Smooth muscle cell (in vitro differentiated cells): ENCODE data around the gene SETDB2. TPM values are rescaled to one million over a fixed set of nuclear protein-coding genes. Genes with fewer than 3 reads are reported as not detected.

Experiments
- DNase-seq: peaks from one replicate; lab custom pipeline; 2025; ENCODE audit not compliant: unreplicated experiment; lab: John Stamatoyannopoulos, UW
- H2AFZ ChIP-seq: fragments of 200-600 bp; sonication (generic); 2 replicates; pipeline ENCODE4 v1.6.0; 2016; ENCODE audit warnings: antibody characterized with exemption, low read depth, mild to moderate bottlenecking
- H3F3A ChIP-seq: fragments of 200-600 bp; sonication (generic); 2 replicates; pipeline ENCODE4 v1.6.0; 2017; ENCODE audit warnings: antibody characterized with exemption, low read depth
- H3K27ac ChIP-seq: fragments of 200-600 bp; sonication (generic); 2 replicates; pipeline ENCODE4 v1.5.1; 2016; ENCODE audit warnings: low read depth, mild to moderate bottlenecking
- H3K27me3 ChIP-seq: fragments of 200-600 bp; sonication (generic); 2 replicates; pipeline ENCODE4 v1.6.1; 2016; ENCODE audit warnings: low read depth, mild to moderate bottlenecking
- H3K36me3 ChIP-seq: fragments of 200-600 bp; sonication (generic); 2 replicates; pipeline ENCODE4 v1.5.1; 2016; ENCODE audit warnings: low read depth
- H3K4me1 ChIP-seq: fragments of 200-600 bp; sonication (generic); 2 replicates; pipeline ENCODE4 v1.5.1; 2016; ENCODE audit warnings: low read depth
- H3K4me2 ChIP-seq: fragments of 200-600 bp; sonication (generic); 2 replicates; pipeline ENCODE4 v1.6.0; 2016; ENCODE audit warnings: mild to moderate bottlenecking
- H3K4me3 ChIP-seq: fragments of 200-600 bp; sonication (generic); 2 replicates; pipeline ENCODE4 v1.5.1; 2016; ENCODE audit warnings: mild to moderate bottlenecking
- H3K79me2 ChIP-seq: fragments of 200-600 bp; sonication (generic); 2 replicates; pipeline ENCODE4 v1.6.0; 2016; ENCODE audit warnings: low read depth, mild to moderate bottlenecking
- H3K9ac ChIP-seq: fragments of 200-600 bp; sonication (generic); 2 replicates; pipeline ENCODE4 v1.6.0; 2016; ENCODE audit warnings: low read depth
- H3K9me3 ChIP-seq: fragments of 200-600 bp; sonication (generic); replicated peaks from 2 replicates; pipeline ENCODE4 v1.5.1; 2016; ENCODE audit warnings: low read depth
- H4K20me1 ChIP-seq: fragments of 200-600 bp; sonication (generic); 2 replicates; pipeline ENCODE4 v1.6.0; 2016; ENCODE audit warnings: low read depth
- WGBS: methylation state at CpG from one replicate; pipeline ENCODE4 v1.1.7; 2016; ENCODE audit warnings: low lambda C conversion rate; 5-methylcytosine and 5-hydroxymethylcytosine counted together
- polyA plus RNA-seq: library from polyadenylated mRNA; unstranded; fragments of >200 nt; fragmentation: Nextera tagmentation; extraction: Ambion mirVana; gene quantifications from 2 replicates; pipeline ENCODE4 v1.2.1, GENCODE V29; 2016
- total RNA-seq: library from RNA; depleted of rRNA; stranded (reverse); fragments of >200 nt; gene quantifications from 2 replicates; pipeline ENCODE4 v1.2.3, GENCODE V29; 2014
- TF ChIP-seq, protein P1 (sequence below): fragments of 200-600 bp; sonication (generic); IDR thresholded peaks from 2 replicates; pipeline ENCODE4 v1.5.1; 2017; ENCODE audit warnings: borderline replicate concordance, mild to moderate bottlenecking, antibody characterized with exemption; ENCODE audit not compliant: insufficient read depth, poor library complexity, severe bottlenecking

Gene SETDB2
- total and polyA plus RNA-seq, 2 experiments from 2014 or later: 3.5 to 4.9 TPM

DNA sequence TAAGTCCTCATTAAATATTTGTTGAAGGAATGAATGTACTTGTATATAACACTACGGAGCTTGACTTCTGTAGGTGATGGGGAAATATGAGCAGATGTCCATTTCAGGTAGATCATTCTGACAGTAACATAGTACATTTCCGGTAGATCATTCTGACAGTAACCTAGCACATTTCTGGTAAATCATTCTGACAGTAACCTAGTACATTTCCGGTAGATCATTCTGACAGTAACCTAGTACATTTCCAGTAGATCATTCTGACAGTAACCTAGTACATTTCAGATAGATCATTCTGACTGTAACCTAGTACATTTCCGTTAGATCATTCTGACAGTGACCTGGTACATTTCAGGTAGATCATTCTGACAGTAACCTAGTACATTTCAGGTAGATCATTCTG lies 54.1 kb downstream of the SETDB2 start:
- H3K27ac ChIP-seq: peak overlapping the region; percentile 66
- WGBS: 98% methylated on average over 4 of the region's 4 CpGs
- H4K20me1 ChIP-seq: no peaks in the 10 kb centered on the region

DNA sequence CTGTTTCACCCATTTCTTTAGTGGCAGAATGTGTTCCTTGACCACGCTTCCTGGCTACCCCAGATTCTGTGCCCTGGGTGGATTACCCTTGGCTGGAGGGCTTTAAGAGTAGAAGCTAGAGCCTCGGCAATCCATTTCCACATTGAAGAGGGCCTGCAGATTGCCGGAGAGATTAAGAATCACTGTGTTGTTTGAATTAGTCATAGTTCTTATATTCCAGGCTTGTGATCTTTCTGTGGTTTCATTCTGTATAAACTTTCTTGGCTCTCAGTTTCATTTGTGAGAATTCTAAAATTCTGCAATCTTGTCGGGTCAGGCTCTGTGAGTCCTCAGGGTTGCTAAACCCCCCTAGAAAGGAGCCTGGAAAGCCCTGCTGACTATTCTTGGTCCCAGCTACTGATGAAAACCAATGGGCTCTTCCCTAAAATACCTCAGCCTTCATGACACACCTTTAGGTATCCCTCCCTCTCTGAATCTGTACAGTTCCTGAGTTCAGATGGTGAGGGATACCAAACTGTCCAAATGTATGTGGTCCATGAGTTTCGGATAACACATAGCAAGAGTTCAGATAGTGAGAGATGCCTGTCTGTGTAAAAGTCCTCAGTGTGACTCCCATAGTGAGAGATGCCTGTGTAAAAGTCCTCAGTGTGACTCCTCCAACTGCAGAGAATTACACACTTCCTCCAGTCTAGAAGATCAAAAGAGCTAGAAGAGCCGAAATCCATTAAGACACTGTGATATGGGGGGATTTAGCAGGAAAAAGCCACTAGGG lies 56.0 kb downstream of the SETDB2 start:
- H4K20me1 ChIP-seq: no peaks in the 10 kb centered on the region
- H2AFZ ChIP-seq: no peak overlapping the region
- peak overlapping the region; percentile 77 for H3K4me2 ChIP-seq
- H3K4me3 ChIP-seq: no peak overlapping the region
- 29% methylated on average over 6 of the region's 6 CpGs for WGBS
- H3K79me2 ChIP-seq: no peaks in the 10 kb centered on the region
- H3K36me3 ChIP-seq: no peaks in the 10 kb centered on the region
- H3K27ac ChIP-seq: peak overlapping the region; percentile 66
- peaks cover 33% of the 10 kb centered on the region for H3F3A ChIP-seq
- no peaks in the 10 kb centered on the region for H3K4me1 ChIP-seq
- DNase-seq: no peak
- H3K9me3 ChIP-seq: no peaks in the 10 kb centered on the region
- H3K27me3 ChIP-seq: no peaks in the 10 kb centered on the region
- no peak overlapping the region for H3K9ac ChIP-seq
- TF ChIP-seq, protein P1, sequence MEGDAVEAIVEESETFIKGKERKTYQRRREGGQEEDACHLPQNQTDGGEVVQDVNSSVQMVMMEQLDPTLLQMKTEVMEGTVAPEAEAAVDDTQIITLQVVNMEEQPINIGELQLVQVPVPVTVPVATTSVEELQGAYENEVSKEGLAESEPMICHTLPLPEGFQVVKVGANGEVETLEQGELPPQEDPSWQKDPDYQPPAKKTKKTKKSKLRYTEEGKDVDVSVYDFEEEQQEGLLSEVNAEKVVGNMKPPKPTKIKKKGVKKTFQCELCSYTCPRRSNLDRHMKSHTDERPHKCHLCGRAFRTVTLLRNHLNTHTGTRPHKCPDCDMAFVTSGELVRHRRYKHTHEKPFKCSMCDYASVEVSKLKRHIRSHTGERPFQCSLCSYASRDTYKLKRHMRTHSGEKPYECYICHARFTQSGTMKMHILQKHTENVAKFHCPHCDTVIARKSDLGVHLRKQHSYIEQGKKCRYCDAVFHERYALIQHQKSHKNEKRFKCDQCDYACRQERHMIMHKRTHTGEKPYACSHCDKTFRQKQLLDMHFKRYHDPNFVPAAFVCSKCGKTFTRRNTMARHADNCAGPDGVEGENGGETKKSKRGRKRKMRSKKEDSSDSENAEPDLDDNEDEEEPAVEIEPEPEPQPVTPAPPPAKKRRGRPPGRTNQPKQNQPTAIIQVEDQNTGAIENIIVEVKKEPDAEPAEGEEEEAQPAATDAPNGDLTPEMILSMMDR: no peak

More for the DNA sequence above, 54.1 kb downstream of the SETDB2 start:
- H3K4me1 ChIP-seq: no peaks in the 10 kb centered on the region
- no peak overlapping the region for H3K4me2 ChIP-seq
- no peak overlapping the region for H3K9ac ChIP-seq
- TF ChIP-seq, protein P1: no peak
- no peak overlapping the region for H2AFZ ChIP-seq
- H3K27me3 ChIP-seq: no peaks in the 10 kb centered on the region
- no peaks in the 10 kb centered on the region for H3K79me2 ChIP-seq
- no peaks in the 10 kb centered on the region for H3K9me3 ChIP-seq
- H3F3A ChIP-seq: peaks cover 33% of the 10 kb centered on the region
- DNase-seq: no peak
- H3K36me3 ChIP-seq: no peaks in the 10 kb centered on the region
- no peak overlapping the region for H3K4me3 ChIP-seq

DNA sequence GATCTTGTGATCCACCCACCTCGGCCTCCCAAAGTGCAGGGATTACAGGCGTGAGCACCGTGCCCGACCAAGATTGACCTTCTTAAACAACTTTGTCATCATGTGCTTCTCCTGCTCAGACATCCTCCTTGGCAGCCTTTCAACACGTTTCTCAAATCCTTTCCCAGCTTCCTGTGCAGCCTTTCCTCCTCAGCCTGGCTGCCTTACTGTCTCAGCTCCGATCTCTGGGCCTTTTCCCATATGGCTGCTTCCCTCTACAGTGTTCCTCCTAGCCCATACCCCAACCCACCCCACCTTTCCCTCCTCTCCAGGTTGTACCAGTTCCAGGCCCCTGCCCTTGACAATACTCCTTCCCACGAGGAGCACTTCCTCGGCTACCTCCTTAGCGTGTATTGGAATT lies 58.9 kb downstream of the SETDB2 start:
- Histone ChIP-seq H3K79me2 (no peaks in the 10 kb centered on the region), H3K9me3 (no peaks in the 10 kb centered on the region), H3K27me3 (no peaks in the 10 kb centered on the region), H2AFZ (no peak overlapping the region), H4K20me1 (no peaks in the 10 kb centered on the region), H3K4me3 (no peak overlapping the region), H3K36me3 (no peaks in the 10 kb centered on the region), H3K27ac (no peak overlapping the region), H3K4me1 (no peaks in the 10 kb centered on the region), H3K9ac (no peak overlapping the region), H3K4me2 (no peak overlapping the region), H3F3A (peaks cover 17% of the 10 kb centered on the region)
- DNase-seq: no peak
- WGBS: 91% methylated on average over 9 of the region's 9 CpGs
- TF ChIP-seq, protein P1: no peak

DNA sequence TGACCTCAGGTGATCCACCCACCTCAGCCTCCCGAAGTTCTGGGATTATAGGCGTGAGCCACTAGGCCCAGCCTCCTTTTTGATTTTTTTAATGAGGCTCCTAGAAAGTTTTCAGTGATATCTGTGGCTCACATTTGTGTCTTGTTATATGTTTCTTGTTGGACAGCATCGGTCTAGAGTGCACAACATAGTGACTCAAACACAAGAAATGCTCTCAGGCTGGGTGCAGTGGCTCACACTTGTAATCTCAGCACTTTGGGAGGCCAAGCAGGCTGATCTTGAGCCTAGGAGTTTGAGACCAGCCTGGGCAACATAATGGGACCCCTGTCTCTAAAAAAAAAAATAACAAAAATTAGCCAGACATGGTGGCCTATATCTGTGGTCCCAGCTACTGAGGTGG lies 59.9 kb downstream of the SETDB2 start:
- Histone ChIP-seq H3F3A (peaks cover 16% of the 10 kb centered on the region), H3K9ac (no peak overlapping the region), H4K20me1 (no peaks in the 10 kb centered on the region), H3K4me1 (no peaks in the 10 kb centered on the region), H3K79me2 (no peaks in the 10 kb centered on the region), H3K27ac (no peak overlapping the region), H3K36me3 (no peaks in the 10 kb centered on the region), H3K27me3 (no peaks in the 10 kb centered on the region), H3K4me3 (no peak overlapping the region), H3K9me3 (no peaks in the 10 kb centered on the region), H3K4me2 (no peak overlapping the region), H2AFZ (no peak overlapping the region)
- TF ChIP-seq, protein P1: no peak
- no peak for DNase-seq
- 84% methylated on average over 3 of the region's 3 CpGs for WGBS
